Stimulated activated naive CD8-positive, alpha-beta T cell treated with anti-CD3 and anti-CD28 coated beads, Interleukin-15, amount 100 ng/mL, for 72 hours (primary cell): ENCODE results near the gene PSMG2.

Experiments used
- ATAC-seq: fragments of 150-1000 bp; cut with Tn5 transposase; 2 replicates; pipeline ENCODE4 v1.10.0; 2021; ENCODE audit warnings: mild to moderate bottlenecking, moderate library complexity
- DNase-seq, 2 donors: peaks; one replicate each; pipeline ENCODE4 v3.0.0; 2021 to 2022
- H3K27ac Mint-ChIP-seq, 2 donors: one replicate each; pipeline ENCODE4 v1.8.0; 2022; ENCODE audit warnings: mild to moderate bottlenecking in 2 of 2, mixed read lengths in 2 of 2, moderate library complexity in 2 of 2
- H3K27me3 Mint-ChIP-seq: one replicate; pipeline ENCODE4 v1.8.0; 2022; ENCODE audit warnings: mixed read lengths
- H3K4me1 Mint-ChIP-seq: one replicate; pipeline ENCODE4 v1.8.0; 2022; ENCODE audit warnings: mild to moderate bottlenecking, mixed read lengths
- H3K4me3 Mint-ChIP-seq, 2 donors: one replicate each; pipeline ENCODE4 v1.8.0; 2022; ENCODE audit warnings: mild to moderate bottlenecking in 2 of 2, mixed read lengths in 2 of 2, moderate library complexity in 1 of 2
- H3K9me3 Mint-ChIP-seq, 2 donors: one replicate each; pipeline ENCODE4 v1.8.0; 2022; ENCODE audit warnings: mixed read lengths in 2 of 2

Gene PSMG2

DNA sequence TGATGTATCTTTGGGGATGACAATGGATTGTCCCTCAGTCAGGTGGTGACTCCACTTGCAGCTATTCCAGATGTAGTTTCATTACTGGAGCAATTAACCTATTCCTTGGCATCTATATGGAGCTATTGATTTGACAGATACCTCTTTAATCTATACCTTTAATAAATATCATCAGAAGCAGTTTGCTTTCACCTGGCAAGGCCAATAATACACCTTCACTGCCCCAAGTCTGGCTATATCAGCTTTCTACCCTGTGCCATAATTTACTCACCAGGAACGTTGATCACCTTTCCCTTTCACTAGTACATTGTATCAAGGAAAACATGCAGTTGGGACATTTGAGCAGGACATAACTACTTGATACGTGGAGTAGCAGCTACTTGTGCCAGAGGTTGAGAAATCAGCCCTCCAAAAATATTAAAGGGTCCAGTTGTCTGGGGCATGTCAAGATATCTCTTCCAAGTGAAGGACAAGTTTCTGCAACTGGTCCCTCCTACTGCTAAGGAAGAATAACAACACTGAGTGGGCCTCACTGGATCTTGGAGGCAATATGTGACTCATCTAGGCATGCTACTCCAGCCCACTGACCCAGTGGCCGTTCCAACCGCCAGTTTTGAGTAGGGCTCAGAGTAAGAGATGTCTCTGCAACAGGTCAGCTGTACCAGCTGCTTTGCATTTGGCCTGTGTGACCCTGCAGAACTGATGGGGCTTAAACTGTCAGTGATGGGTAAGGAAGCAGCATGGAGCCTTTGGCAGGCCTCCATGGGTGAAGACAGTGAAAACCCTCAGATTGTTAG, 67.0 kb downstream of the PSMG2 start:
- Mint-ChIP-seq H3K4me1 (no peaks in the 10 kb centered on the region), H3K27me3 (no peaks in the 10 kb centered on the region), H3K4me3 (no peak overlapping the region), H3K27ac (no peak overlapping the region), H3K9me3 (no peaks in the 10 kb centered on the region)
- DNase-seq (no peak), ATAC-seq (no peak)

DNA sequence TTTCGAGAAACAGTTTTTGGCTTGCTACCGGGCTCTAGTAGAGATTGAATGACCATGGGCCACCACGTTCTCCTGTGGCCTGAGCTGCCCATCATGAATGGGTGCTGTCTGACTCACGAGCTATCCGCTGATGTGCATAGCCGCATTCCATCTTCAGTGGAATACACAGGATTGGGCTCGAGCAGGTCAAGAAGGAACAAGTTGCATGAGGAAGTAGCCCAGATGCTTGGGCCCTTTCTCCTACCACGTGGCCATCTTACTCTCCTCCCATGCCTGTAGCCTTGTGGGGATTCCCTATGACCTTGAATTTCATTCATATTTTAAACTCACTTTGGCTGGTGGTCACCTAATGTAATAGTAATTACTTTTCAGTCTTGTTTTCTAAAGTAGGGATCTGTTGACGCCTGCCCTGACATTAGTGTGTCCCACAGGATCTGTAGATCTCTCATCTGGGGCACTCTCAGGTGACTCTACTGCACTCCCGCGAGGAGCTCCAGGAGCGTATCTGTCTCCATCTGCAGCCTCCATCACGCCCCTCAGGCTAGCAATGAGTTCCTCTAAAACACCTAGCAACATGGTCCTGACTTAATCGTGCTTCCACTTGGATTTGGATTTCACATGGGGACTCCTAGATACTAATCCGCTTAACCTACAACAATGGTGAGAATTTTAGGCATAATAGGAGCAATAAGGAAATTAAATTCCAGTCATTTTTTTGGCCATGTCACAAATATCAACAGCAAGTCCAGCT, 67.8 kb downstream of the PSMG2 start:
- Mint-ChIP-seq H3K4me1 (no peaks in the 10 kb centered on the region), H3K27me3 (no peaks in the 10 kb centered on the region), H3K4me3 (no peak overlapping the region), H3K9me3 (no peaks in the 10 kb centered on the region), H3K27ac (no peak overlapping the region)
- no peak for ATAC-seq
- DNase-seq, result no peak

DNA sequence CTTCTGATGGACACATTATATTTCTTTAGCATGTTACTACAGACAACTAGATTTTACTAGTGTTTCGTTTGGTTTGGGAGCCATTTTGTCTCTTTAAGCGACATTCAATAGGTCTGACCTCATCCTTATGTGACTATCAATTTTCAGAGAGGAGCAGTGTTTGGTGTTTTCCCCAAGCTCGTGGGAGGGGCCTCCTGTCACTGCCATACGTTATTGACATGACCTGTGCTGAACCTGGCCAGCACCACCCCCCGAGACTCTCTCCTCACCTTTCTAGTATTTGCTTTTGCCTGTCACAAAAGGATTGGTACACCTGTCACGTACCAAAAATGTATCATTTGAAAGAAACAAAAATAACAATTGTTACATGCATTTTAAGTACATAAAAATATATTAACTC, 69.3 kb downstream of the PSMG2 start:
- no peak overlapping the region for H3K27ac Mint-ChIP-seq
- no peak for ATAC-seq
- no peaks in the 10 kb centered on the region for H3K4me1 Mint-ChIP-seq
- DNase-seq, result no peak
- H3K27me3 Mint-ChIP-seq, result no peaks in the 10 kb centered on the region
- no peak overlapping the region for H3K4me3 Mint-ChIP-seq
- peaks cover 0 to 4% of the 10 kb centered on the region in 2 donors for H3K9me3 Mint-ChIP-seq

DNA sequence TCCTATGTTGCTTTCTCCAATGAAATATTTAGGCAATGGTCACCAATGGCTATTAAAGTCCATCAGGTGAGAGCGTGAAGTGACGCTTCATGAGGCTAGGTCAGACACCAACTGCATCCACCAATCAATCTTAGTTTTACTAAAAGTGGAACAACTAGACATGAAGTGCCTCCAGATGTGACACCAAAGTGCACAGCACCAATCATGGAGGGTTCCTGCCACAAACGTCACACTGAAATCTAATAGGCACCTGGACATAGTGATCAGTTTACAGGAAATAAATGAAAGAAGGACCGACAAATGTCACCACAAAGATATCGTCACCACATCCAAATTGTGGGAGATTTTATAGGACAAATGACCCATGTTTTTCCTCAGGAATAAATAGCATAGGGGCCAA, 70.5 kb downstream of the PSMG2 start:
- ATAC-seq, result no peak
- no peak for DNase-seq
- Mint-ChIP-seq H3K27ac (no peak overlapping the region), H3K4me3 (peak overlapping the region in 1 of 2 donors; percentile 11), H3K27me3 (no peaks in the 10 kb centered on the region), H3K4me1 (no peaks in the 10 kb centered on the region), H3K9me3 (peaks cover 0 to 4% of the 10 kb centered on the region in 2 donors)

DNA sequence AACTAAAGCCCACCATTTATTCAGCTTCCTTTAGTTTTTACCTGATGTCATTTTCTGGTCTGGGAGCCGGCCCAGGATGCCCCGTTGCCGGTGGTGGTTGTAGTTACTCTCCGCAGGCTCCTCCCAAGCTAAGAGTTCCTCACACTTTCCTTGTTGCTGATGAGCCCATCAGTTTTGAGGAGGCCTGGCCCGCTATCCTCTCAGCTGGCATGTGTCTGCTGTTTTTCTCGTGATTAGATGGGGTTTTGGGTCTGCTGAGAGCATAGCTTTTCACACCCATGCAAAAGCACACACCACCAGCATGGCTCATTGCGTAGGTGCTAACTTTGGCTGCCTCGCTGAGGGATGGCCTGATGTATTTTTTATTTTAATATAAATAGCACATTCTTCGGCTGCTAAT, 72.1 kb downstream of the PSMG2 start:
- Mint-ChIP-seq H3K4me3 (peak overlapping the region; percentile 62 to 87), H3K9me3 (peaks cover 0 to 4% of the 10 kb centered on the region in 2 donors), H3K4me1 (no peaks in the 10 kb centered on the region), H3K27ac (peak overlapping the region in 1 of 2 donors; percentile 90), H3K27me3 (no peaks in the 10 kb centered on the region)
- DNase-seq (no peak), ATAC-seq (peak; percentile 60)
